Ramos (cell line): ENCODE data around the gene HIP1.
"Not testable (repeated sequence)": the region's sequence is repeated elsewhere in the genome, so short reads cannot be mapped to it uniquely, and the experiment has no call there.

Experiments used
- in situ Hi-C: fragments of 300-500 bp; cut with MboI; formaldehyde crosslinking; loops from one replicate; pipeline ENCODE4 v1.14.3; 2022; ENCODE audit warnings: low sequenced_read_pairs; ENCODE audit not compliant: unreplicated experiment

The HIP1 gene

GRCh38 chr7:75623390-75624133, 115.2 kb downstream of the HIP1 start:
- in situ Hi-C loops: no loop called here

GRCh38 chr7:75621124-75621523, 117.6 kb downstream of the HIP1 start:
- in situ Hi-C loops: no loop called here

GRCh38 chr7:75619636-75620035, 119.1 kb downstream of the HIP1 start:
- in situ Hi-C loops: loop anchor here (5.0 kb wide), 1 partner anchor 133 kb away; no protein-coding TSS in a partner anchor

- in situ Hi-C loops: loop anchor here (5.0 kb wide), 1 partner anchor 135 kb away; no protein-coding TSS in a partner anchor
Measured at GRCh38 chr7:75617634-75618234, 121.0 kb downstream of the HIP1 start.

GRCh38 chr7:75616421-75617167, 122.1 kb downstream of the HIP1 start:
- in situ Hi-C loops: loop anchor here (5.0 kb wide), 1 partner anchor 136 kb away; no protein-coding TSS in a partner anchor

- in situ Hi-C loops: no loop called here
Measured at GRCh38 chr7:75614401-75614800, 124.3 kb downstream of the HIP1 start.

- in situ Hi-C loops: no loop called here
Measured at GRCh38 chr7:75613351-75613750, 125.4 kb downstream of the HIP1 start.

GRCh38 chr7:75611557-75612178, 127.1 kb downstream of the HIP1 start:
- in situ Hi-C loops: no loop called here

GRCh38 chr7:75609416-75609815, 129.3 kb downstream of the HIP1 start:
- in situ Hi-C loops: not testable (repeated sequence)

GRCh38 chr7:75608451-75609122, 130.2 kb downstream of the HIP1 start:
- in situ Hi-C loops: no loop called here

- in situ Hi-C loops: no loop called here
Measured at GRCh38 chr7:75604408-75604807, 134.3 kb downstream of the HIP1 start.

- in situ Hi-C loops: not testable (repeated sequence)
Measured at GRCh38 chr7:75602831-75603230, 135.9 kb downstream of the HIP1 start.

GRCh38 chr7:75601539-75601938, 137.2 kb downstream of the HIP1 start:
- in situ Hi-C loops: no loop called here

- in situ Hi-C loops: not testable (repeated sequence)
Measured at GRCh38 chr7:75600748-75601147, 138.0 kb downstream of the HIP1 start.

- in situ Hi-C loops: no loop called here
Measured at GRCh38 chr7:75599244-75599781, 139.4 kb downstream of the HIP1 start.

- in situ Hi-C loops: no loop called here
Measured at GRCh38 chr7:75596727-75597614, 141.8 kb downstream of the HIP1 start.

- in situ Hi-C loops: no loop called here
Measured at GRCh38 chr7:75595766-75596165, 143.0 kb downstream of the HIP1 start.

- in situ Hi-C loops: not testable (repeated sequence)
Measured at GRCh38 chr7:75593500-75594184, 145.1 kb downstream of the HIP1 start.
